GDM1 (cell line): Measurements from ENCODE around the gene POLR1B.
"Not testable (repeated sequence)": the region's sequence is repeated elsewhere in the genome, so short reads cannot be mapped to it uniquely, and the experiment has no call there.

ENCODE experiments used
- DNase-seq: peaks from one replicate; lab custom pipeline; 2025; lab: John Stamatoyannopoulos, UW

POLR1B gene, protein sequence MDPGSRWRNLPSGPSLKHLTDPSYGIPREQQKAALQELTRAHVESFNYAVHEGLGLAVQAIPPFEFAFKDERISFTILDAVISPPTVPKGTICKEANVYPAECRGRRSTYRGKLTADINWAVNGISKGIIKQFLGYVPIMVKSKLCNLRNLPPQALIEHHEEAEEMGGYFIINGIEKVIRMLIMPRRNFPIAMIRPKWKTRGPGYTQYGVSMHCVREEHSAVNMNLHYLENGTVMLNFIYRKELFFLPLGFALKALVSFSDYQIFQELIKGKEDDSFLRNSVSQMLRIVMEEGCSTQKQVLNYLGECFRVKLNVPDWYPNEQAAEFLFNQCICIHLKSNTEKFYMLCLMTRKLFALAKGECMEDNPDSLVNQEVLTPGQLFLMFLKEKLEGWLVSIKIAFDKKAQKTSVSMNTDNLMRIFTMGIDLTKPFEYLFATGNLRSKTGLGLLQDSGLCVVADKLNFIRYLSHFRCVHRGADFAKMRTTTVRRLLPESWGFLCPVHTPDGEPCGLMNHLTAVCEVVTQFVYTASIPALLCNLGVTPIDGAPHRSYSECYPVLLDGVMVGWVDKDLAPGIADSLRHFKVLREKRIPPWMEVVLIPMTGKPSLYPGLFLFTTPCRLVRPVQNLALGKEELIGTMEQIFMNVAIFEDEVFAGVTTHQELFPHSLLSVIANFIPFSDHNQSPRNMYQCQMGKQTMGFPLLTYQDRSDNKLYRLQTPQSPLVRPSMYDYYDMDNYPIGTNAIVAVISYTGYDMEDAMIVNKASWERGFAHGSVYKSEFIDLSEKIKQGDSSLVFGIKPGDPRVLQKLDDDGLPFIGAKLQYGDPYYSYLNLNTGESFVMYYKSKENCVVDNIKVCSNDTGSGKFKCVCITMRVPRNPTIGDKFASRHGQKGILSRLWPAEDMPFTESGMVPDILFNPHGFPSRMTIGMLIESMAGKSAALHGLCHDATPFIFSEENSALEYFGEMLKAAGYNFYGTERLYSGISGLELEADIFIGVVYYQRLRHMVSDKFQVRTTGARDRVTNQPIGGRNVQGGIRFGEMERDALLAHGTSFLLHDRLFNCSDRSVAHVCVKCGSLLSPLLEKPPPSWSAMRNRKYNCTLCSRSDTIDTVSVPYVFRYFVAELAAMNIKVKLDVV

DNA sequence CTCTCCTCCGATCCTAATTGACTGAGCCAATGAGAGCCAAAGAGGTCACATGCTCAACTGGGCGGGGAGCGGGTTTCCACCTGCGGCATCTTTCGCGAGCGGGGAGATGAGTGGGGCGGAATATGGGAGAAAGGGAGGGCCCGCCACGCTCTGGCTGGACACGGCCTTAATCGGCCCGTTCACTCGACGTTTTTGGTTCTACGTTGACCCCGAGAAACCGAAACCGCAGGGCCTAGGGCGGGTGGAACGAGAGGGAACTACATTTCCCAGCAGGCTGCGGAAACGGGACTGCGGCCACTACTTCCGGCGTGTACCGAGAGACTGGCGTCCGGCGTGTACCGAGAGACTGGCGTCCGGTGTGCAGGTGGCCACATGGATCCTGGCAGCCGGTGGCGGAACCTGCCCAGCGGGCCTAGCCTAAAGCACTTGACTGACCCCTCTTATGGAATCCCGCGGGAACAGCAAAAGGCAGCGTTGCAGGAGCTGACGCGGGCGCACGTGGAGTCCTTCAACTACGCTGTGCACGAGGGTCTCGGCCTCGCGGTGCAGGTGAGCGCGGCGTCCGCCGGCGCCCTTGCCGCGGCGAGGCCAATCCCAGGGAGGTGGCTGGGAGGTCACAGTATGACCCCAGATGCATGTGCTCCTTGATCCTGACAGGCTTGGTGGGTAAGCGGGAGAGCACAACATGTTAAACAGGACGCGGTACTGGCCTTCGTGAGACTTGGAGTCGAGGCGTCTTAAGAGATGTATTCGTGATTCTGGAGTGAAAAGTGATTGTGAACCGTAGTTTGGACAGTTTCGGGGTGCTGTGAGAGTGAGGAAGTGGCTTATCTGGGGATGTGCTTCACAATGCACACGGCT is at the start of gene POLR1B:
TSS of gene POLR1B (plus strand) at position 343 of the 861 bp plus-strand sequence. CDS start at position 373, 30 bp downstream.
- peak; percentile 76 for DNase-seq

DNA sequence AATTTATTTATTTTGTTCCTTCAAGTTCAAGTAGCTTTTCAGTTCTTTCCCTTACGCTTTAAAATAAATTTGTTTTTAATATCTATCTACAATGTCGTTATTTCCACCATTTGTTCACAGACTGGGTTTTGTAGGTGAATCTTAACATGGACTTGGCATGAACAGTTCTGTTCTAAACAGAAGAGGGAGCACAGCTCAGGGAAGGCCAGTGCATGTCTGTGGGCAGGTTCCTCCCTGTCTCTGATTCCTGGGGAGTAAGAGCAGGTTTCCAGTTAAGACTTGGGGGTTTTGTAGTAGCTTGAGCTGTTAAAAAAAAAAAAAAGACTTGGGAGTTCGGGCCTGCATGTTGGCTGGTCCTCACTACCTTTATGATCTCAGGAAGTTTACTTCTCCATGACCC is 49.2 kb upstream of the POLR1B start:
- DNase-seq = no peak

DNA sequence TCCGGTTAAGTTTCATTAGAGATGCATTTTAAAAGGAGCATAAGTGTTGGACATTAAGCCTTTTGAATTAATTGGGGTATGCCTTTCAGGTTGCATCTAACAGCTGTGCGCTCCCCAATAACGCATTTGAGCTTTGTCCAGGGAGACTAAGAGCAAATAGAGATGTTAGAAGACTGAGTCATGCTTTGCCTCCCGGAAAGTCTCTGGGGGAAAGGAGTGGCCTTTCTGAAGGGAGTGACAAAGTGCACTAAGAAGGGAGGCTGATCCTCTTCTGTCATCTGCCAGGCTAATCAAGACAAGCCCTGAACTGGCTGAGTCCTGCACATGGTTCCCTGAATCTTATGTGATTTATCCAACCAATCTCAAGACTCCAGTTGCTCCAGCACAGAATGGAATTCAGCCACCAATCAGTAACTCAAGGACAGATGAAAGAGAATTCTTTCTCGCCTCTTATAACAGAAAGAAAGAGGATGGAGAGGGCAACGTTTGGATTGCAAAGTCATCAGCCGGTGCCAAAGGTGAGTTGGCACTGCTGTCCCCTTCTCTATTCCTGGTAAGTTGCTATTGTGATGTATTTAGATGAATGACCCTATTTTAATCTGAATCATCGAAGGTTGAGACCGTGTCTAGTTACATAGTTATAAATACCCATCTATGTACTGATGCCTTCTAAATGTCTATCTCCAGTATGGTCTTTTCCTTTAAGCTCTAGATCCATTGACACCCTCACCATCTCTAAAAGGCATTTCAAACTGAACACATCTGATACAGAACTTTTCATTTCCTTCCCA is 48.2 kb upstream of the POLR1B start:
- DNase-seq = no peak

DNA sequence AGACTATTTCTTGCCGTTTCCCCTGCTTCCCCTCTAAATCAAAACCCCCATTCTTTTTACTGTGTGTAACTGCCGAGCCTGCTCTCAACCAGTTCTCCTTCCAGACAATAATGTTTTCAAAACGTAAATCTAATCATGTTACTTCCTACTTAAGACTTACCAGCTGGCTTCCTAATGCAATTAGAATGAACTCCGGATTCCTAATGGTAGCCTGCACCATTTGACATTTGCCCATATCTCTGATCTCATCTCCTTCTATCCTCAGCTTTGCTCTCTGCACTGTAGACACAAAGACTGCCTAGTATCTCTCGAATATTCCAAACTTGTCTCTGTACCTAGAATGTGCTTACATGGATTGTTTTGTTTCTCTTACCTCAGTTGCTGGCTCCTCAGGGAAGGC is 47.4 kb upstream of the POLR1B start:
- DNase-seq = no peak

DNA sequence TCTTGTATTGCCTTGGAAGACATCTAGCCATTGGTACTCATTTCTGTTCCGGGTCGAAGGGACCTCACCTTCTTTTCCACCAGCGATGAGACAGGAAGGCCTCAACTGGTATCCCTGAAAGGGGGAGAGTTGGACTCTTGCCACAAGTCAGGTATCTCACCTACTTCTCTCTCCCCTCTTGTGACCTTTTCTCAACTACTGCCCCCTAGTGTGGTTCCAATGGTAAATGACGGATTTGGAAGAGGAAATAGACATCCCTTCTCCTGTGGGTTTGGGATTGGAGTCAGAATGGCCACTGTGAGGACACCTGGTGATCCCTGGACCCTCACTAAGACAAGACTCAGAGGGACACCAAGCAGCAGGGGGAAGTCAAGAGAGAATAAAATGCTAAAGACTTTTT is 46.4 kb upstream of the POLR1B start:
- not testable (repeated sequence) for DNase-seq

DNA sequence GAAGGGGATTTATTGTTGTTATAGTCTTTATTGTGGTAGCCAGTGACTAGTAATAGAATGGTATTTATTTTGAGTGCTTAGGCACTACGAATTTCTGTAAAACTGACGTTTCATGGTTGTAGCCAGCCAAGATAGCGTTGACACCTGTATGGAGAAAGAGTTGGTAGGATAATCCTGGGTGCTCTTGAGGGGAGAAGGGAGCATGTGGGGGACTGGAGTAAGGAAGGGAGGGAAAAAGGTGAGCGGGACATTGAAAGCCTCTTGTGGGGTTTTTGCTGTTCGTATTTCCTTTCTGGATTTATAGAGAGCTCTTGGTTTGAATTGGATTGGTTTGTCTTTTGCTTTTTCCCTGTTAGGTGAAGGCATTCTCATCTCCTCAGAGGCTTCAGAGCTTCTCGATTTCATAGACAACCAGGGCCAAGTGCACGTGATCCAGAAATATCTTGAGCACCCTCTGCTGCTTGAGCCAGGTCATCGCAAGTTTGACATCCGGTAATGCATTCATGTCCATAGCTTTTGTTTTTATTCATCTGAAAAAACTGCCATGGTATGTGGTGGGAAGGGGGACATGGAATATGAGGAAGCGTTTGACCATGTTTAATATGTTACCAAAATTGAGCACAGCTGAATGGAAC is 41.3 kb upstream of the POLR1B start:
- peak; percentile 45 for DNase-seq

DNA sequence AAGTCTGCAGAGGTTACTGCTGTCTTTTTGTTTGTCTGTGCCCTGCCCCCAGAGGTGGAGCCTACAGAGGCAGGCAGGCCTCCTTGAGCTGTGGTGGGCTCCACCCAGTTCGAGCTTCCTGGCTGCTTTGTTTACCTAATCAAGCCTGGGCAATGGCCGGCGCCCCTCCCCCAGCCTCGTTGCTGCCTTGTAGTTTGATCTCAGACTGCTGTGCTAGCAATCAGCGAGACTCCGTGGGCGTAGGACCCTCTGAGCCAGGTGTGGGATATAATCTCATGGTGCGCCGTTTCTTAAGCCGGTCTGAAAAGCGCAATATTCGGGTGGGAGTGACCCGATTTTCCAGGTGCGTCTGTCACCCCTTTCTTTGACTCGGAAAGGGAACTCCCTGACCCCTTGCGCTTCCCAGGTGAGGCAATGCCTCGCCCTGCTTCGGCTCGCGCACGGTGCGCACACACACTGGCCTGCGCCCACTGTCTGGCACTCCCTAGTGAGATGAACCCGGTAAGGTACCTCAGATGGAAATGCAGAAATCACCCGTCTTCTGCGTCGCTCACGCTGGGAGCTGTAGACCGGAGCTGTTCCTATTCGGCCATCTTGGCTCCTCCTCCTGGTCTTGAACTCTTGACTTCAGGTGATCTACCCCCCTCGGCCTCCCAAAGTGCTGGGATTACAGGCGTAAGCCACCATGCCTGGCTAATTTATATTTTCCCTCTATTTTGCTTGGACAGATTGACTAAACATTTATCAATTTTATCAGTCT is 32.8 kb upstream of the POLR1B start:
- not testable (repeated sequence) for DNase-seq

DNA sequence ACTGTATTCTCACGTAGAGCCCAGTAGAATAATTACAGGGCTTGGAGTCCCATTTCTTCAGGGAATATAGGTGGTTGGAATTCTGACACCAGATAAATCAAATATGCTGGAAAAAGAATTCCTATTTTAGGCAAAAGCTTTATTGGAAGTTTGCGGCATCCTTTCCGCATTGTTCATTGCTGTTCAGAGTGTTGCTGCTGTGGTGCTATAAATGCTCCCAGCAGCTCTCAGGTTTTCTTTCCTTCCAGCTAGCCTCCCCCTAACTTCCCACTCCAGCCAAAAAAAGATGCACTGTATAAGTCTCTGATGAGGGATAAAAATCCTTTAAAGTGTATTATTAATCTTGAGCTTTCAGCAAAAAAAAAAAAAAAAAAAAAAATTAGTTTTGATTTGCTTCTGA is 25.5 kb upstream of the POLR1B start:
- DNase-seq = no peak

DNA sequence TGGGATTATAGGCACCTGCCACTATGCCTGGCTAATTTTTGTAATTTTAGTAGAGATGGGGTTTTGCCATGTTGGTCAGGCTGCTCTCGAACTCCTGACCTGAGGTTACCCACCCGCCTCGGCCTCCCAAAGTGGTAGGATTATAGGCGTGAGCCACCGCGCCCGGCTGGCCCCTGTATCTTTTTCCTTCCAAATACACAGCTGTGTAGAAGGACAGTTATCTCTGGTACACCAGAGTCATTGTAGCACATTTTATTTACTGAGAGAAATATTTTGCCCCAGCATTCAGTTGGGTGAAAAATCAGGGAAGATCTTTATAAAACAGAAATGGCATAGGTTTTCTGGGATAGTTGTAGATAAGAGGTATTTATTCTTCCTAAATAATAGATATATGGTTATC is 23.5 kb upstream of the POLR1B start:
- no peak for DNase-seq

DNA sequence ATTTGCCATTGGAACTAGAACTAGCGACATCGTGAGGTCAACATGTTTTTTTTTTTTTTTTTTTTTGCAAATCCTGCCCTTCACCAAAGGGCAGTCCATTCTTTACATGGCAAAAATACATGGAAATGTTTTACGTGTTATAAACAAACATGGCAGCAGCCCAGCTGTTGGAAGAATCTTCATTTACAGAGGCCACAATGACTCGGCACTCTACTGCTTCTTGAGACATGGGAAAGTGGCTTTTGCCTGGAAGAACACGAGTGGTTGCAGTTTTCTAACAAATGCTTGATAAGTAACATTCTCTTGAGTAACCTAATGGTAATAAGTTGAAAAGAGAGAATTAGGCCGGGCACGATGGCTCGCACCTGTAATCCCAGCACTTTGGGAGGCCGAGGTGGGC is 22.8 kb upstream of the POLR1B start:
- no peak for DNase-seq

DNA sequence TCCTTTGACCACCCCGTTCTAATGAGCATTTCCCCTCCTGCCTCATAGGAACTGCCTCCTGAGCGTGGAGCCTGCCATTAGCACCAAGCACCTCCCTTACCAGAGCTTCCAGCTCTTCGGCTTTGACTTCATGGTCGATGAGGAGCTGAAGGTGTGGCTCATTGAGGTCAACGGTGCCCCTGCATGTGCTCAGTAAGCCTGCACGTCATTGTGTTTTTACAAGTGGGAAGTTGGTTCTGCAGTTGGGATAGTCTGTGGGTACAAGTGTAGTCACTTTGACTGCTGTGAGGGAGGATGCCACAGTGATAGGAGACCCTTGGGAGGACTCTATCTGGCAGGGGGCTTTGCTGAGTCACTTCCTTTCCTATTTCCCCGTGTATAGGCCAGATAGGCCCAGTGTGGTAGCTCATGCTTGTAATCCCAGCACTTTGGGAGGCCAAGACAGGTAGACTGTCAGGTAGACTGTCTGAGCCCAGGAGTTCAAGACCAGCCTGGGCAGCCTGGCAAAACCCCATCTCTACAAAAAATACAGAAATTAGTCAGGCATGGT is 22.0 kb upstream of the POLR1B start:
- DNase-seq = no peak

DNA sequence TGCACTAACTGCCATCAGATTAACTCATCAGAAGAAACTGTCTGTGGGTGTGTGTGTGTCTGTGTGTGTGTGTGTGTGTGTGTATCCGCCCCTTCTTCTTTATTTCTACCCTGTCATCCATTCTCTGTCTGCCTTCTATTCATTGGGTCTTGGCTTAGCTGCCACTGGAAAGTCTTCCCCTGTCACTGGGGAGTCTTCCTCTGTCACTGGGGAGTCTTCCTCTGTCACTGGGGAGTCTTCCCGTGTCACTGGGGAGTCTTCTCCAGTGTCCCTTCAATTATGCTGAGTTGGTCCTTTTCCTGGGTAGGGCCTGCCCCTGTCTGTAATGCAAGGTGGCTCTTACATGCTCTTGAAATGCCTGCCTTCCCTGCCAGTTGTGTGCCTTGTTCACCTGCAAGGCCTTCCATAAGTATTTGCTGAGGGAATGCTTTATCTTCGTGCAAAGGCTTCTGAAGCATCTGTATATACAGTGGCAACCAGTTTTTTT is 18.9 kb upstream of the POLR1B start:
- DNase-seq = no peak

DNA sequence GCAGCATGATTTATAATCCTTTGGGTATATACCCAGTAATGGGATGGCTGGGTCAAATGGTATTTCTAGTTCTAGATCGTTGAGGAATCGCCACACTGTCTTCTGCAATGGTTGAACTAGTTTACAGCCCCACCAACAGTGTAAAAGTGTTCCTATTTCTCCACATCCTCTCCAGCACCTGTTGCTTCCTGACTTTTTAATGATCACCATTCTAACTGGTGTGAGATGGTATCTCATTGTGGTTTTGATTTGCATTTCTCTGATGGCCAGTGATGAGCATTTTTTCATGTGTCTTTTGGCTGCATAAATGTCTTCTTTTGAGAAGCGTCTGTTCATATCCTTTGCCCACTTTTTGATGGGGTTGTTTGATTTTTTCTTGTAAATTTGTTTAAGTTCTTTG is 18.0 kb upstream of the POLR1B start:
- not testable (repeated sequence) for DNase-seq

DNA sequence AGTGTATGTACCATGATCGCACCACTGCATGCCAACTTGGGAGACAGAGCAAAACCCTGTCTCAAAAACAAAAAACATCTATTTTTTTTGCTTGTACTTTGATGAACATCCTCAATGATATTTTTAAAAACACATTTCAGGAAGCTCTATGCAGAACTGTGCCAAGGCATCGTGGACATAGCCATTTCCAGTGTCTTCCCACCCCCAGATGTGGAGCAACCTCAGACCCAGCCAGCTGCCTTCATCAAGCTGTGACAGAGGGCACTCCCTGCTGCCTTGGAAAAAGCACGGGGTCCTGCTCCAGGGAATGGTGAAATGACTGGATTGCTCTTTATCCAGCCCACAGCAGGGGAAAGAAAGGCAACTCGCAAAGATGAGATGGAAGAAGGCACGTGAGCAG is 13.7 kb upstream of the POLR1B start:
- DNase-seq = no peak

DNA sequence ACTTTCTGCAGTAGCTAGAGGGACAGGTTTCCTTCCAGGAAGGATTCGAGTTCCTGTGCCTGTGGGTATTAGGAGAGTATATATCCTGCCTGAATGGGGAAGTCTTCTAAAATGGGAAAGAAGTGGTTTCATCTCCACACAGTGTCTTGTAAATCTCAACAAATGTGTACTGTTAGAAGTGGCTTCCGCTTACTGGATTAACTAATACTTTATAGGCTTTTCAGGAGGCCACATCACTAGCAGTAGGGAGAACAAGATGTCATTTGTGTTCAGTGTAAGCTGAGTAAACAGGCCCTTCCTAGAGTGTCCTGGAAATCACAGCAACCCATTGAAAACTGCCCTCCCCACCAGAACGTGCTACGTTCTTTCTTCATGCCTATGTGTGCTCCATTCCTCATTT is 12.5 kb upstream of the POLR1B start:
- DNase-seq = no peak

DNA sequence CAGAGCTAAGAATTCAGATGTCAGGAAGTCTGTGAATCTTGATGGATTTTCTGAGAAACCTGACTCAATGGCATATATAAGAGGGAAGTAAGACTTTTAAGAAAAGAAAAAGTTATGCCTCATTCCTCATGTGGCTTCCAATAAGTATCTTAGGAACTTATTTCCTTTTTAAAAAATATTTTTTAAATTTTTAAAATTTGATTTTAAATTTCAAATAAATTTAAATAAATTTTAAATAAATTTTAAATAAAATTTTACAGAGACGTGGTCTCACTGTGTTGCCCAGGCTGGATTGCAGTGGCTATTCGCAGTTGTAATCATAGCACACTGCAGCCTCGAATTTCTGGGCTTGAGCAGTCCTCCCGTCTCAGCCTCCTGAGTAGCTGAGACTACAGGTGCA is 11.5 kb upstream of the POLR1B start:
- DNase-seq = no peak

DNA sequence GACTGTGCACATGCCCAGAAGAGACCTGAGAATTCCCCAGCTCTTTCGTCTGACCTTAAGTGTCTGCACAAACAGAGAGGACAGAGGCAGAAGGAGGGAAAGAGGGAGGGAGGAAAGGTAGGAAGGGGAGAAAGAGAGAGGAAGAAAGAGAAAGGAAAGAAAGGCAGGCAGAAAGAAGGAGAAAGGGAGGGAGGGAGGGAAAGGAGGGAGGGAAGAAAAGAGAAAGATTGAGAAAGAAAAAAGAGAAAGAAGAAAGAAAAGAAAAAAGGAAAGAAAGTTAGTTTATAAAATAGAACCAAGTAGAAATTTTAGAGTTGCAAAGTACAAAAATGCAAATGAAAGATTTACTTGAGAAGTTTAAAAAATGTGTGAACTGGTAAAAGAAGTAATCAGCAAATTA is 7.4 kb upstream of the POLR1B start:
- DNase-seq = no peak

DNA sequence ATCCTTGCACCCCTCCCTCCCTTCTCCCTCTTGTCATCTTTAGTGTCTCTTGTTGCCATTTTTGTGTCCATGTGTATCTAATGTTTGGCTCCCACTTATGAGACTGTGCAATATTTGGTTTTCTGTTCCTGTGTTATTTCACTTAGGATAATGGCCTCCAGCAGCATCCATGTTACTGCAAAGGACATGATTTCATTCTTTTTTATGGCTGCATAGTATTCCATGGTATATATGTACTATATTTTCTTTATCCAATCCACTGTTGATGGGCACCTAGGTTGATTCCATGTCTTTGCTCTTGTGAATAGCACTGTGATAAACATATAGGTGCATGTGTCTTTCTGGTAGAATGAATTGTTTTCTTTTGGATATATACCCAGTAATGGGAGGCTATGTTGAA is 5.6 kb upstream of the POLR1B start:
- not testable (repeated sequence) for DNase-seq

DNA sequence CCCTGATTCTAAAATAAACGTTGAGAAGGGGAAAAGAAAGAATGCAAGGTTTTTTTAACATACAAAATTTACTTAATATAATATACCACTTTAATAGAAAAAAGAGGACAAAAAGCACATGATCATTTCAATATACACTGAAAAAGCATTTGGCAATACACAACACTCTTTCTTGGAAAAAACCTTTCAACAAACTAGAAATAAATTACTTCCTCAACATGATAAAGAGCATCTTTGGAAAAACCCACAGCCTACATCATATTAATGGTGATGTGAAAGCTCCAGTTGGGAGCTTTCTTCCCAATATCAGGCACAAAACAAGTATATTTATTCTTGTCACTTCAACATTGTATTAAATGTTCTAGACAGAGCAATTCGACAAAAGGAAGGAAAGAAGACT is 3.0 kb upstream of the POLR1B start:
- no peak for DNase-seq
